Stimulated activated CD8-positive, alpha-beta memory T cell treated with anti-CD3 and anti-CD28 coated beads, Interleukin-7, amount 100 ng/mL, for 1 hour (primary cell): Measurements from ENCODE around the gene CHST11.

Experiments used
- DNase-seq, 2 donors: peaks; one replicate each; pipeline ENCODE4 v3.0.0-alpha.2; 2020; ENCODE audit warnings: low read depth in 2 of 2

CHST11 gene

DNA sequence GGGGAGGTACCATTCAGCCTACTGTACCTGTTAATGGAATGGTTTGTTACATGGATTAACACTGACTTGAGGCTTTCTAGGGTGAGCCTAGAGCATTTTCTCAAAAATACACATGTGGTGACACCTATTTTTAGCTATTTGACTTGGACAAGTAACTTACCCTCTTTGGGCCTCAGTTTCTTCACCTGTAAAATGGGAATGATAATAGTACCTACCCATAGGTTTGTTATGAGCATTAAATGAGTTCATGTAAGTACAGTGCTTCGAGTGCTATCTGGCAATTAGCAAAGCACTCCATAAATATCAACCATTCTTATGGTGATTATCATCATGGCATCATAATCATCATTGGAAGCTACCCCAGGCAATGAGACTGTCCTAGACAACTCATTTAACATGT is 216.5 kb downstream of the CHST11 start:
- DNase-seq = no peak

DNA sequence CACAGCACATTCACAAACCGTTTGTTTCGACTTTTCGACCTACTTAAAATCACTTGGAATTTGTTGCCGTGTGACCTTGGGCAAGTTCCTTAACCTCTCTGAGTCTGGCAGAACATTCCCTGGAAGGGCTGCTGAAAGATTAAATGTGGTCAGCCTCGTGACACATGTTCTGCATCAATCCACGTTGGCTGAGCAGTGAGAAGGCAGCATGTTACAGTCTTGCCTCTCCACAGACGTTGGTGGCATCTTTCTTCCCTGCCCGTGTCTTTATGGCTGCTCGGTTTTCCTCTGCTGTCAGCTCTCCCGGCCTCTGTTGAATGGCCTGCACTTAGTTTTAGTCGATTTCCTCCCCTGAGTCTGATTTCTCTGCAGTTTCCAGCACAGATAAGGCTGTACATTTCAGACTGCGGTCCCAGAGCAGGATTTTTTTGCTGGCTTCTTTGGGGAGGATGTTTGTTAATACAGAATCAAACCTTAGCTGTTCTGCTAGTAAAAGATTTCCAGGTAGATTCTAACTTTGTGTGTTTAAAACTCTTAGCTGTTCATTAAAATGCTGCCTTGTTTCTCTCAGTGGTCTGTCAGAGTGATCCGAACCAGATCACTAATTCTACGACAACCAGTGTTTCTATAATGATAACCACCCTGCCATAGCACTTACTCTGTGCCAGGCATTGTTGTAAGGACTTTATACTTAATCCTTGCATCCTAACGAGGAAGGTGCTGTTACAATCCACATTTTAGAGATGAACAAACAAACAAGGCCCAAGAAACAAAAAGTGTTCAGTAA is 217.1 kb downstream of the CHST11 start:
- no peak for DNase-seq

DNA sequence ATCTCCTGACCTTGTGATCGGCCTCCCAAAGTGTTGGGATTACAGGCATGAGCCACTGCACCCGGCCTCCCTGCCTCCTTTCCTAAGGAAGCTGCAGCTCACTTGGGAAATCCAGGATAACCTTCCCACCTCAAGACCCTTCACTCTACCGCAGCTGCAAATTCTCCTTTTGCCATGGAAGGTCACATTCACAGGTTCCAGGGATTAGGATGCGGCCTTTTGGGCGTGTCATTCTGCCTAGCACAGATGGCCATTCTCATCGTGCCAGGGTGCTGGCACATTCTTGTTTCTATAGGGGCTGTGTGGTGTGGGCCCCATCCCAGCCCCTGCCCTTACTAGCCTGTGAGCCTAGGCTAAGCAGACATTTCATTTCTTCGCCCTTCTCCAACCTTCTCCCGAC is 219.9 kb downstream of the CHST11 start:
- no peak for DNase-seq

DNA sequence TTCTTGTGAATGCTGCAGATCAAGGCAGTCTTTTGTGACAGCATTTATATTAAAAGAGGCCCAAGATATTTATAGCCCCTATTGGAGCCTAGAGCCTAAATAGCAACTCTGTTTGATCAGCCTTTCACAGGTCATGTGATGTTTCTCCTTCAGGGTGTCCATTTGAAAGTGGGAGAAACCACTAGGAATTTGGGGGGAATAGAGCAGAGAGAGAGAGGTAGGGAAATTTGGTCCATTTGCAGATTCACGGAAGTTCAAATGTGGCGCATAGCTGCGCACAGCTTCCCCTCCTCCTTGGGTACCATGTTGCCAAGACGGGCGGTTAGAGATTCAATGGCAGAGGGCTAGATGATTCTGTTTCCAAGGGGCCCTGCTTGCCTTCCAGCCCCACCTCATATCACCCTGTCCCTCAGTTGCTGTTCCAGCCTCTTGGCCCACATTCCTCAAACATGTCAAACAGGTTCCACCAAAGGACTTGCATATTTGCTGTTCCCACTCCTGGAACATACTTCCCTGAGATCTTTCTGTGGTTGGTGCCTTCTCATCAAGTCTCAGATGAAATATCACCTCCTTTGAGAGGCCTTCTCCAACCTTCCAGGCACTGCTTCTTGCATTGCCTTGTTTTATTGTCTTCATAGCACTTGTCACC is 220.8 kb downstream of the CHST11 start:
- no peak for DNase-seq

DNA sequence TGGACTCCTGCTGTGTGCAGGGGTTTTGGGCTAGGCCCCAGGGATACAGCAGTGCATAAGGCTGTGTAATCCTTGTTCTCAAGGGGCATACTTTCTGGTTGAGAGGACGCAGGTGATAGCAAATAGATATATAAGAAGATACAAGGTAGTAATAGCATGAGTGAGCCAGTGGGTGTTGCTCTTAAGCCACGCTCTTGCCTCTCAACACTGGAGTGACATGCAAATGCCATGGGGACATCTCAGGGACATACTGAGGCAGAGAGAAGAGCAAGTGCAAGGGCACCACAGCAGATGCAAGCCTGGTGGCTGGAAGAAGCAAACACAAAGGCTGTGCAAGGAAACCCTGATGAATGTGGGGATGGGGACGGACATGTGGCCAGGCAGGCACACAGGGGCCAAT is 223.3 kb downstream of the CHST11 start:
- no peak for DNase-seq

DNA sequence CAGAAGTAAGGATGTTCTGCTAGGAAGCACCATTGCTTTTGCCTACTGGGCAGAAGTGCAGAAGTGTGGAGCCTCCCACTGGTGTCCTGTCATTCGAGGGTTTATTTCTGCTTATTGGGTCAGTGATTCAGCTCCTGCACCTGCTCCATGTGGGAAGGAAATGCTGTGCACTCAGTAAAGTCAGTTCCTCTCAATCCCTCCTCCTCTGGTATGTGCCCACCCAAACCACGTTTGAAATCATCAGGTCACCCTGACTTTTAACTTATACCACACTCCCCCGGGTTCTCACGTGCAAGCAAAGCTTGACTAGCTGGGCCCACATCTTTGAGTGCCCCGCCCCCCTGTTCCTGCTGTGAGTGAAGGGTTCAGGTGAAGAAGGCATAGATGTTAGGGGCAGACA is 223.7 kb downstream of the CHST11 start:
- DNase-seq = no peak

DNA sequence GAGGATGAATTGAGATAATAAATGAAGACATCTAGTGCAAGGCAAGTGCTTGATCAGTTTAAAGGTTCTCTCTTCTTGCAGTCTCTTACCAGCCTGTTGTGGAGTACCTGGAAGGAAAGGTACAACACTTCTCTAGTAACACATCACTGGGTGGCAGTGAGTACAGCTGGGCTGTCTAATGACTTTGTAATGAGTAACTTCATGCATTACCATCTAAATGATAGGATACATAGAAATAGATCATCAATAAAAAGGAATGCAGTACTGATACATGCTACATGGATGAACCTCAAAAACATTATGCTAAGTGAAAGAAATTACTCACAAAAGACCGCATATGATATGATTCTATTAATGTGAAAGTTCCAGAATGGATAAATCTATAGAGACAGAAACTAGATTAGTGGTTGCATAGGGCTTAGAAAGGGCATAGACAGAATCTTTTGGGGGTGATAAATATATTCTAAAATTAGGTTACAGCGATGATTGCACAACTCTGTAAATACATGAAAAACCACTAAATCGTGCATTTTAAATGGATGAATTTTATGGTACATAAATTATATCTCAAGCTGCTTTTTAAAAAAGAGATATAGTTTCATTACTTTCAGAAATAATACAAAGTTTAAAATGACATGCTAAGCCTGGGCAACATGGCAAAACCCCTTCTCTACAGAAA is 224.4 kb downstream of the CHST11 start:
- DNase-seq = no peak

DNA sequence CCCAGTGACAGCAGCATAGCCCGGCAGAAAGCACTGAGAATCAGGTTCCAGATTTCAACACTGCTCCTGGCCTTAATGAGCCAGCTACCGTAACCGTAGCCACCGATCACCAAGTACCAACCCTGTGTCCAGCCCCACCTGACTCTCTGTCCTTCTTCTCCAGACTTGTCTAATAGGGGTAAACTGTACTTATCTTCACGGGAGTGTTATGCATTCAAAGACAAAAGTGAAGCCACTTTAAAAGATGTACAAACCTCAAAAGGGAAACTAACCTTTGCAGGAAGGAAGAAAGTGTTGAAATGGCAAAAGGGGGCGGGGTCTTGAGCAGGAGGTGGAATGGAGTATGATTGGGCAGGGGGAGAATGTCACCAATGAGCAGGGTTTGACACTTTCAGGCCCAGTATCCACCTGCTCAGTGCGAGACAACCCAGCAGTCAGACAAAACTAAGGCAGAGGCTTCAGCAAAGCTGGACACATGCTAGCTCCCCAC is 226.1 kb downstream of the CHST11 start:
- DNase-seq = peak; percentile 23 to 33

DNA sequence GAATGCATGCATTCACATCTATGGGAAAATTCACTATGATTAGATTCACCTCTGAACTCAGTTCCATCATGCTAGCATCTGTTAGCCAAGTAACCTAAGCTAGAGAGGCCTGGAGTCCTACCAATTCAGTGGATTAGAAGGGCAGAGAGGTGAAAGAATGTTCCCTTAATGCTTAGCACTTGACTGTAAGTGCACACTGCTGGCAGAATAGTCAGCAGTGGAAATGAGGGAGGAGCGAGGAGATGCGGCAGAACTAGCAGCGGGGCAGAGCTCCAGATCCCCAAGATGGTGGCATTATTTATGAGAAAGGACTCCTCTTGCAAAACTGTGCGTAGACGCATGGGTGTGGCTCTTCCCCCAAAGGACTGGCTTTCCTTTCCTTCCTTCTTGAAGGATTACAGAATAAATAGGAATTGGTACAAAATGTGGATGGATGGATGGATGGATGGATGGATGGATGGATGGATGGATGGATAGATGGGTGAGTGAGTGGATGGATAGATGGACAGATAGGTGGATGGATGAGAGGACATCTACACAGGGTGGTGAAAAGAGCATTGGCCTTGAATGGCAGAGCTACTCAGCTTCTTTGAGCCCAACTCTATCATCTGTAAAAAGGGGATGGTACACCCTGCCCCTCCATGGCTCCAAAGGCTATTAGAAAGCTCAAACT is 227.2 kb downstream of the CHST11 start:
- no peak for DNase-seq

DNA sequence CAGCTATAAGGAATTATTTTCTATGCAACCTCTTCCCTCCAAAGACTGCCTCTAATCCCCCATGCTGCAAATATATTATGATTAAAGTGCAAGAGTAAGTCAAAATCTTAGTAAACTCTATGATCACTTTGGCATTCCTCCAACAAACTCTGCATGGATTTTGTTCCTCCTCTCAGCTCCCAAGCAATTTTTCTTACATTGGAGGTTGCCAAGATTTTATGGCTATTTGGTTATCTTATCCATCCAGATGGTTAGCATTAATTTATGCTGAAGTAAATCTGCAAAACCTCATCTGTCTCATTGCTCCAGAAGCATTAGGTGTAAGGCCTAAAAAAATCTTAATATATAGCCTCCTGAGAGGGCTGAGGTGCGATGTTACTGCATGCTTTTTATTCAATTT is 228.1 kb downstream of the CHST11 start:
- no peak for DNase-seq

DNA sequence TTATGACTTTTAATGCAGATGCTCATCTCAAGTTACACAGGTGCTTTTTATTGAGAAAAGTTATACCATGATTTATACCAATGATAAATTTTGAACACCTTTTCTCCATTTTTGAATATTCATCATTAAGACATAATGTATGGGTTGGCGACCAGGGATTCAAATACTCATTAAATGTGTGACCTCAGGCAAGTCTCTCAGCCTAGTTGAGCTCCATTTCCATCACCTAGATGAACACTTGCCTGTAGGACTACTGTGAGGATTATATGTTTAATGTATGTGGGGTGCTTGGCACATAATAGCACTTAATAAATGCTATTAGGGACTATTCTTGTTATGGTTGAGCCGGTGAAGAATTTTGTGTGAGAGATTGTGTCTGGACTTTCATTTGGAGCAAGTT is 228.6 kb downstream of the CHST11 start:
- DNase-seq = no peak

DNA sequence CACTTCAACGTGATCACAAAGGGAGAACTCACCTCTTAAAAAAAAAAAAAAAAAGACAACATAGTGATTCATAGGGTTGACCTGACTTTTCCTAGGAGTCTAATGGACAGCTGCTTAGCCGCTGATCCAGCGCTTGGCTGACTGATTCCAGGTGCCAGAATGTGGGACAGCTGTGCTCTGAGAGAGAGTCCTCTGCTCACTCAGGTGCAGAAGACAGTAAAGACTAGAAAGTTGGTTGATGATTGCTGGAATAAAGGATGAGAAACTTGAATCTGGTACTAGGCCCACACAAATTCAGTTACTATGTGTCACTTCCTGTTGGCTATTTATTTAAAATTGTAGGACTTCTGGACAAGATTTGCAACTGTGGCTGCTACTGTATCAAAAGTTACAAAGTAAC is 229.4 kb downstream of the CHST11 start:
- no peak for DNase-seq

DNA sequence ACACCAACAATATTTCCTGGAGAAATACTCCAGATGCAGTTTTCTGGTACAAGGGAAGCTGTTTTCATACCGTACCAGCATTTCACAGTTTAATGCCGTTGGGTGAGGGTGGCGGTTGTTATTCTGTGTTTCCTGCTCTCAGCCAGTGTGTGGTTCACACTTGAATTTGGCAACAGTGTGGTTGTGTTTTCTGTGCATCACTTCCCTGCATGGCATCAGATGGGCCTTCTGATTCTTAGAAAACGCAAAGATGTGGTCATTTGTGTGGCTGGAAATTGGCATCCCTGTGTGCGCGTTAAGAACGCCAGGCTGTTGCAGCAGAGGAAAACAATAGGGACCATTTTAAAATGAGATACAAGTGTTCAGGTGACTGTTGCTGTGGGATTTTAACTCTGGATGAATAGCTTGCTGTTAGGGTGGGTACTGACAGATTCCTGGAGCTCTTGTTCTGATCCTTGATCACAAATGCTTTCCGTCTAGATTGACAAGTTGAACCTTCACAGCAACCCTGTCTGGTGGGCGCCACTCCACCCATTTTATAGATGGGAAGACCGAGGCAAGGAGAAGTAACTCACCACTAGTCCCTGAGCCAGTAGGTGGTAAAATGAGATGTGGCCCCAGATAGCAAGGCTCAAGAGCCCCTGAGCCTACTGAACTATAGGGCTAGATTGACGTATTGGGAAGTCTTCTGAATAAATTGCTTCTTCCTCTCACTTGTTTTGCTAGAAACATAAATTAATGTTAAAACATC is 231.2 kb downstream of the CHST11 start:
- DNase-seq = peak in 1 of 2 donors; percentile 21

DNA sequence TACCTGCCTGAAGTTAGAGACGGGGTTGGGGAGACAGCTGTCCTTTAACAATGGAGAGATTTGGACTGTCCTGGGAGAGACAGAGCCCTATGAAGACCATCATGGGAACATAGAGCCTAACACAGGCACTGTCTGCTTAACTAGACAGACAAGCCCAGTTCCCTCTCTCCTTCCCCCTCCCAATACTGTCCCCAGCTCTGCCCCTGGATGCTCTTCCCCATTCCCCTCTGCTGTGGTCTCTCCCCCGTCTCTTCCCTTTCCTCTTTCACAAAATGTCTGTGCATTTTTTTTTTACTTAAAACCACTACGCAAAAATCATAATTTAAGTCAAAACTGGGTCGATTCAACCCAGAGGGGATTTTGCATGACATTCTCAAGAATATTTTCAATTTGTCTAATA is 232.9 kb downstream of the CHST11 start:
- no peak for DNase-seq

DNA sequence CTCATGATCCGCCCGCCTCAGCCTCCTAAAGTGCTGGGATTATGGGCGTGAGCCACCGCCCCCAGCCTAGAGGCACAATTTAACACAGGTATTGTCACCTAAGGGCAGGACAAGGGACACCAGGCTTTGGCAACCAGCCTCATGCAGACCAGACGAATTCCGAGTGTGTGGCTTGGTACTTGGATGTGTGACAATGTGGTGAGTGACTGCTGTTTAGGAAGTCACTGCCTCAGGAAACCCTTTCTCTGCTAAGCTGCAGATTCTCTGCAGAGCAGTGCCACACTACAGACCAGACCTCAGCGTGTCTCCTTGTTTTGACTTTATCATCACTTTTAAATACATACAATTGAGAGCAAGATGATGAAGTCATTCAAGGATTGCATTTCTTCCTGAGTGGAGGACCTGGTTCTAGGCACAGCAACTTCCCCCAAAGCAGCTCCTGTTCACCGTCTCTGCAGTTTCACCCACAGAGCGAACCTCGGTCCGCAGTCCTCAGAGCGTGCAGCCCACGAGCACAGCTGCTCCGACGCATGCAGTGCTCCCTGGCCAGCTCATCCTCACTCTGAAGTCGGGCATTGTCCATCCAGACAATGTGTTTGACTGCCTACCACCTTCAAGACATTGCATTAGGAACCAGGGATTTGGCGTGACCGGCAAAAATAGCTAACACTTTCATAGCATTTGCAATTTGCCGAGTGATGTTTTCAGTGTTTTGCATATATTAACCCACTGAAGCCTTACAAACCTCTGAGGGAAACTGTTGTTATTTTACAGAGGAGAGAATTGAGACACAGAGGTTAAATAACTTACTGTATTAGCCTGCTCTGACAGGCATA is 235.2 kb downstream of the CHST11 start:
- DNase-seq = no peak

DNA sequence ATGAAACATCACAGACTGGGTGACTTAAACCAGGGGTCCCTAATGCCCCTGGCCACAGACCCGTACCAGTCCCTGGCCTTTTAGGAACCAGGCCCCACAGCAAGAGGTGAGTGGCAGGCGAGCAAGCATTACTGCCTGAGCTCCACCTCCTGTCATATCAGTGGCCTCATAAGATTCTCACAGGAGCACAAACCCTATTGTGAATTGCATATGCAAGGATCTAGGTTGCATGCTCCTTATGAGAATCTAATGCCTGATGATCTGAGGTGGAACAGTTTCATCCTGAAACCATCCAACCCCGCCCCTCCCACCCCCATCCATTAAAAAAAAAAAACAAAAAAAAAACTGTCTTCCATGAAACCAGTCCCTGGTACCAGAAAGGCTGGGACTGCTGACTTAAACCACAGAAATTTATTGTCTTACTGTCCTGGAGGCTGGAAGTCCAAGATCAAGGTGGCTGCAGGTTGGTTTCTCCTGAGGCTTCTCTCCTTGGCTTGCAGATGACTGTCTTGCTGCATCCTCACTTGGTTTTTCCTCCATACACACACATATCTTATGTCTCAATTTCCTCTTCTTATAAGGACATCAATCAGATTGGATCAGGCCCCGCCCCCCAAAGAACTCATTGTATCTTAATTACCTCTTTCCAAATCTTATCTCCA is 235.9 kb downstream of the CHST11 start:
- DNase-seq = no peak

DNA sequence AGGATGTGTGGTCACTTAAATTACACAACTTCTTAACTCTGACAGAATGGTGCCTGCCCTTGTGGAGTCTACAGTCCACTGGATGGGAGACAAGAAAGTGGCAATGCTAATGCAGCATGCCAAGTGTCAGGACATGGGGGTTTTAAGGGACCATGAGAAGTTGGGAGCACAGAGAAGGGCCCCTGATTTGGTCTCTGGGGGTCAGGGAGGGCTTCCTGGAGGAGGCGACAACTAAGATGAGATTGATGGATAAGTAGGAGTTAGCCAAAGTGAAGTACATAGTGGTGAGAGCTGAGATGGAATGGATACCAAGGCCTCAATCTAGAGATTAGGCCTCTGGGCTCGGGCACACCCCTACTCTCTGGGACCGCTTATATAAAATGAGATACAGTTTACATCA is 236.7 kb downstream of the CHST11 start:
- DNase-seq = no peak

DNA sequence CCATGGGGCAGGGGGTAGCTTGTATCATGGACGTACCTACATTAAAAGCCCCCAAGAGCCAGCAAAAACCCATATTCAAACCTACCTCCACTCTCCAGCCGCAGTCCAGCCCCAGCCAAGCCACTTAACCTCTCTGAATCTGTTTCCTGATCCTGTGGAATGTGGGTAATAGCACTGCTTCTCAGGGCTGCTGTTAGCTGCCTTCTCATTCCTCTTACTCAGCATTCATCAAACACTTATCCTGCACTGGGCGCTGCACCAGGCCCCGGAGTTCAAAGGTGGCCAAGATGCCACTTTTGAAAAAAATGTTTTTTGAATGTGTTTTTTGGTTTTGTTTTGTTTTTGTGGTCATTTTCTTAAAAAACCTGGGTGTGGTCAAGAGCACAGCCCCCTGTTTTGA is 237.4 kb downstream of the CHST11 start:
- DNase-seq = no peak

DNA sequence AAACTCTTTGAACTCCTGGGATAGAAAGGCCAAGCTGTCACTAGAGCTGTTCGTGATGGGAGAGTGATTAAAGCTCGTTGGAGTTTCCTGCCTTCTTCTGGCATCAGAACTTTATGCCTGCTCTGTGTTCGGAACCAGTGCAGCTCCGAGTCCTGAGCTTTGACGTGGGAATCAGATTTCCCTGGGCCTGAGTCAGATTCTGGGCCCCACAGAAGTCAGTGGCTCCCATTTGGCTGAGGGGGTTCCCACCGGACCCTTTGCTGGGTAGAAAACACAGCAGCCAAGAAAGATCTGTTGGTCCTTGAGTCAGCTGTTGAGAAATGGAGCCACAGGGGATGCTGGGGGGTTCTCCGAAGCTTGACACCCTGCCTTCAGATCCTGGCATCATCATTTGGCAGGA is 238.0 kb downstream of the CHST11 start:
- DNase-seq = no peak
